GM12873 (cell line): ENCODE data around the gene PTPRK.

Experiments
- CTCF ChIP-seq: IDR thresholded peaks from 2 replicates; pipeline ENCODE4 v1.5.1; 2012; ENCODE audit warnings: low read depth, mild to moderate bottlenecking, moderate library complexity, low read length, control low read depth; ENCODE audit not compliant: insufficient read depth; ENCODE audit errors: missing control alignments

Gene PTPRK

GRCh38 chr6:128097009-128097408 is 423.4 kb downstream of the PTPRK start:
- no peak for TF ChIP-seq CTCF

- no peak for TF ChIP-seq CTCF
These were observed 425.0 kb downstream of the PTPRK start for GRCh38 chr6:128095362-128095761.

- no peak for TF ChIP-seq CTCF
These were observed 441.4 kb downstream of the PTPRK start for GRCh38 chr6:128079021-128079420.

GRCh38 chr6:128078276-128078675 is 442.1 kb downstream of the PTPRK start:
- TF ChIP-seq CTCF: no peak

DNA sequence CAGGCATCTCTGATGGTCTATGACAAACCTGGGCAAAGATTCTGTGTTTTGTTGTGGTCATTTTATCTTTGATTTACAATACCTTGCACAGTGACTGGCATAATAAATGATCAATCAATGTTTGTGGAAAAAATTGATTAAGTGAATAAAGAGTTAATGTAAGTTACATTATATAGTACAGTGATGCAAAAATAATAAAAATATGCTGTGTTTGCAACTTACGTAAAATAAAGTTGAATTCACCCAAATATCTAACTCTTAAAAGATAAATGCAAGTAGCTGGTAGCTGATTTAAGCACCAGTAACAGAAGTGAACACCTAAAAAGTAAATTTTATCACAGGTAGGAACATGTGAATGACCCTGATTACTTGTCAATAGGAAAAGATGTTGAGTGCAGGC is 443.6 kb downstream of the PTPRK start:
- no peak for TF ChIP-seq CTCF

DNA sequence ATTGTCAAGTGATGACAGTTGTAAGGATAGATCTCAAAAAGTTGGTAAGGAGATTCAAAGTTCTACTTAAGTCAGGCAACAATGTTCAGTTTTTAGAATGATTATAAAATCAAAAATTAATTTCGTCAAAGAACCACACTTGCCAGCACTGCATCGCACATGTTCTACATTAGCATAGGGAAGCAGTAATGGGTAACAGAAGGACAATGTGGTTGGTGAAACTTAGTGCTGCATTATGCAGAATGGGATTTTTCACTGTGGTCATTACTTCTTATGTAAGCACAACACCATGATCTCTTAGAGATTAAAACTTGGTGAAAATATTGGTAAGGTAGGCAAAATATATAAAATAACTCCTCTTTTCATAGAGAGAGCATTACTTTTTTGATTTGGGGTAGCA is 445.8 kb downstream of the PTPRK start:
- no peak for TF ChIP-seq CTCF

- TF ChIP-seq CTCF: no peak
These were observed 447.0 kb downstream of the PTPRK start for GRCh38 chr6:128073389-128073788.
